PFSK-1 (cell line): ENCODE measurements around the gene MYOG.

Experiments used
- FOXP2 ChIP-seq: optimal IDR thresholded peaks from 2 replicates; pipeline ENCODE3; 2011; ENCODE audit warnings: borderline replicate concordance, control low read depth, inconsistent platforms; ENCODE audit not compliant: insufficient read depth; ENCODE audit errors: extremely low read length, extremely low read depth
- POLR2AphosphoS5 ChIP-seq: IDR thresholded peaks from 2 replicates; pipeline ENCODE4 v1.6.1; 2012; ENCODE audit warnings: low read depth, mild to moderate bottlenecking, control low read depth, low read length, moderate library complexity
- REST ChIP-seq, 2 experiments: IDR thresholded peaks; 2 replicates each; pipeline versions ENCODE4 v1.6.1 to v1.8.0; 2011 to 2012; ENCODE audit warnings: low read depth in 2 of 2, low read length in 2 of 2, control low read depth in 1 of 2, inconsistent platforms in 1 of 2, mild to moderate bottlenecking in 1 of 2, moderate library complexity in 1 of 2; ENCODE audit not compliant: insufficient read depth in 1 of 2
- SIN3A ChIP-seq: IDR thresholded peaks from 2 replicates; pipeline ENCODE4 v1.6.1; 2012; ENCODE audit warnings: mild to moderate bottlenecking, low read length, moderate library complexity, borderline replicate concordance; ENCODE audit not compliant: insufficient read depth
- TAF1 ChIP-seq: IDR thresholded peaks from 2 replicates; pipeline ENCODE4 v1.6.1; 2012; ENCODE audit warnings: low read length, control low read depth, borderline replicate concordance; ENCODE audit not compliant: insufficient read depth

MYOG gene

GRCh38 chr1:203121186-203122015 lies 35.6 kb upstream of the MYOG start:
- TF ChIP-seq FOXP2 (no peak), POLR2AphosphoS5 (no peak), REST (IDR thresholded peaks at IDR 0.05; ENCODE audit: insufficient read depth in 1 of 2, low read depth in 2 of 2, low read length in 2 of 2) (no peak), TAF1 (no peak), SIN3A (no peak)

GRCh38 chr1:203120325-203121153 lies 34.7 kb upstream of the MYOG start:
- no peak for TF ChIP-seq POLR2AphosphoS5
- no peak for TF ChIP-seq FOXP2
- no peak for TF ChIP-seq REST (IDR thresholded peaks at IDR 0.05; ENCODE audit: insufficient read depth in 1 of 2, low read depth in 2 of 2, low read length in 2 of 2)
- TF ChIP-seq SIN3A: no peak
- no peak for TF ChIP-seq TAF1

GRCh38 chr1:203117611-203118575 lies 32.1 kb upstream of the MYOG start:
- TF ChIP-seq SIN3A (no peak), FOXP2 (peak; percentile 35), TAF1 (no peak)

GRCh38 chr1:203116091-203116820 lies 30.4 kb upstream of the MYOG start:
- TF ChIP-seq TAF1: no peak
- no peak for TF ChIP-seq FOXP2
- no peak for TF ChIP-seq SIN3A
- TF ChIP-seq REST (IDR thresholded peaks at IDR 0.05; ENCODE audit: insufficient read depth in 1 of 2, low read depth in 2 of 2, low read length in 2 of 2): no peak
- TF ChIP-seq POLR2AphosphoS5: no peak

GRCh38 chr1:203114202-203114601 lies 28.4 kb upstream of the MYOG start:
- TF ChIP-seq SIN3A (no peak), REST (IDR thresholded peaks at IDR 0.05; ENCODE audit: insufficient read depth in 1 of 2, low read depth in 2 of 2, low read length in 2 of 2) (no peak), TAF1 (no peak), POLR2AphosphoS5 (no peak), FOXP2 (no peak)
